SKM-1 (cell line): ENCODE data around the gene PRTN3.
A peak's percentile ranks its signal among the peaks of the same experiment; 100 is the strongest.
"Not testable (repeated sequence)": the region's sequence is repeated elsewhere in the genome, so short reads cannot be mapped to it uniquely, and the experiment has no call there.

Source experiments
- DNase-seq: peaks from one replicate; lab custom pipeline; 2025; ENCODE audit not compliant: unreplicated experiment; lab: John Stamatoyannopoulos, UW

PRTN3 gene

GRCh38 chr19:815079-815774 is 25.6 kb upstream of the PRTN3 start:
- no peak for DNase-seq

GRCh38 chr19:815775-816499 is 24.9 kb upstream of the PRTN3 start:
- DNase-seq: no peak

GRCh38 chr19:816500-816857 is 24.3 kb upstream of the PRTN3 start:
- DNase-seq: no peak

GRCh38 chr19:820212-820611 is 20.6 kb upstream of the PRTN3 start:
- DNase-seq: not testable (repeated sequence)

GRCh38 chr19:821231-821824 is 19.5 kb upstream of the PRTN3 start:
- no peak for DNase-seq

GRCh38 chr19:821825-822503 is 18.8 kb upstream of the PRTN3 start, which contains the start of gene PLPPR3:
Gene PLPPR3, minus strand, starts transcription at chr19:821955. Its CDS starts 396 bp downstream, at chr19:821559.
- DNase-seq: no peak

GRCh38 chr19:823565-824121 is 17.2 kb upstream of the PRTN3 start:
- no peak for DNase-seq

- DNase-seq: peak; percentile 63
Observed at GRCh38 chr19:824885-825284, 15.9 kb upstream of the PRTN3 start.

GRCh38 chr19:825897-826644 is 14.7 kb upstream of the PRTN3 start:
- peak; percentile 56 for DNase-seq

GRCh38 chr19:827314-827709 is 13.5 kb upstream of the PRTN3 start:
- DNase-seq: no peak

- no peak for DNase-seq
Observed at GRCh38 chr19:827710-828321, 13.0 kb upstream of the PRTN3 start, which contains the start of gene AZU1. Gene AZU1, plus strand, starts transcription at chr19:827837. Its CDS starts 10 bp downstream, at chr19:827847.

GRCh38 chr19:829129-829758 is 11.6 kb upstream of the PRTN3 start:
- no peak for DNase-seq

- no peak for DNase-seq
Observed at GRCh38 chr19:831407-832369, 9.1 kb upstream of the PRTN3 start.

- no peak for DNase-seq
Observed at GRCh38 chr19:834216-834615, 6.6 kb upstream of the PRTN3 start.

- no peak for DNase-seq
Observed at GRCh38 chr19:835210-835810, 5.5 kb upstream of the PRTN3 start.

GRCh38 chr19:842802-843179 is 2.0 kb downstream of the PRTN3 start:
- DNase-seq: not testable (repeated sequence)

- no peak for DNase-seq
Observed at GRCh38 chr19:843180-843835, 2.5 kb downstream of the PRTN3 start.
